Heart left ventricle (tissue), 16 donors: ENCODE results near the gene RREB1. TPM values are rescaled to one million over a fixed set of nuclear protein-coding genes. Genes with fewer than 3 reads are reported as not detected.

ENCODE experiments used
- ATAC-seq, 4 donors: fragments of 200-7000 bp; cut with Tn5 transposase; one replicate each; pipeline ENCODE4 v1.9.1; 2020 to 2022; ENCODE audit warnings: moderate library complexity in 4 of 4, mild to moderate bottlenecking in 3 of 4, moderate number of reproducible peaks in 1 of 4
- DNase-seq, 5 donors: peaks; one replicate each; pipeline ENCODE4 v3.0.0-alpha.2; 2020
- H3K27ac ChIP-seq, 12 donors: fragments of 200-600 bp; sonication (generic) in 4 of 12; one replicate each; pipeline versions ENCODE4 v1.5.0 to v1.8.0; 2016 to 2022; ENCODE audit warnings: mild to moderate bottlenecking in 2 of 12
- H3K27me3 ChIP-seq, 9 donors: fragments of 200-600 bp; sonication (generic) in 2 of 9; one replicate each; pipeline versions ENCODE4 v1.5.1 to v1.8.0; 2016 to 2022; ENCODE audit warnings: mild to moderate bottlenecking in 3 of 9
- H3K36me3 ChIP-seq, 9 donors: fragments of 200-600 bp; sonication (generic) in 2 of 9; one replicate each; pipeline versions ENCODE4 v1.5.0 to v1.8.0; 2018 to 2022; ENCODE audit warnings: mild to moderate bottlenecking in 2 of 9
- H3K4me1 ChIP-seq, 12 donors: fragments of 200-600 bp; sonication (generic) in 4 of 12; one replicate each; pipeline versions ENCODE4 v1.5.0 to v1.8.0; 2016 to 2022; ENCODE audit warnings: mild to moderate bottlenecking in 3 of 12
- H3K4me3 ChIP-seq, 12 donors: fragments of 200-600 bp; sonication (generic) in 4 of 12; one replicate each; pipeline versions ENCODE4 v1.5.0 to v1.8.0; 2017 to 2022; ENCODE audit warnings: mild to moderate bottlenecking in 9 of 12, moderate library complexity in 4 of 12
- H3K9me3 ChIP-seq, 12 donors: fragments of 200-600 bp; sonication (generic) in 4 of 12; one replicate each; pipeline versions ENCODE4 v1.5.0 to v1.8.0; 2016 to 2022; ENCODE audit warnings: mild to moderate bottlenecking in 1 of 12
- CTCF ChIP-seq, 12 donors: fragments of 200-600 bp; sonication (generic) in 4 of 12; IDR thresholded peaks; one replicate each; pipeline versions ENCODE4 v1.5.0 to v1.8.0; 2018 to 2022; ENCODE audit warnings: antibody characterized with exemption in 12 of 12, mild to moderate bottlenecking in 5 of 12
- POLR2A ChIP-seq, 2 donors: fragments of 450-650 bp; IDR thresholded peaks; one replicate each; pipeline ENCODE4 v1.6.1; 2017; ENCODE audit warnings: antibody characterized with exemption in 2 of 2, mild to moderate bottlenecking in 2 of 2, moderate library complexity in 2 of 2
- WGBS, 4 donors: extraction: QIAGEN DNeasy Blood & Tissue Kit in 2 of 4; methylation state at CpG; one replicate each; pipeline versions ENCODE4 v1.1.5 to v1.1.7; 2013 to 2018; 5-methylcytosine and 5-hydroxymethylcytosine counted together
- intact Hi-C, 10 donors: fragments of 100-400 bp; cut with DNase I; formaldehyde crosslinking; loops; one replicate each; pipeline versions ENCODE4 v1.11.1 to v1.14.2; 2022
- polyA plus RNA-seq, 2 donors: library from polyadenylated mRNA; stranded (reverse); fragments of 200-250 nt; gene quantifications; one replicate each; pipeline ENCODE4 v1.2.3, GENCODE V29; 2013
- total RNA-seq, 9 donors: library from RNA; depleted of rRNA in 2 of 9; stranded (reverse); fragments of >200 nt in 2 of 9; fragmentation: NEBNext Ultra II Directional in 3 of 9; extraction: Animal tissue kit (Norgen Biotek cat#: 25700) in 3 of 9; gene quantifications; one replicate each; pipeline versions ENCODE4 v1.1.0 to v1.2.4, GENCODE V29; 2016 to 2023
- donor health status: ischemic (EF 13 %, LVEDD 7.1; RV severe dilation, severe dysfunction).
- donor health status: healthy with polysubstance abuse.
- donor health status: DM: no; HTN: yes; CAD: no.
- donor health status: DM: no; HTN: no; CAD: no.
- donor health status: ischemic (EF 25% LVEDD 6.9; RV normal size, moderate dysfunction).
- donor health status: ischemic (EF 25% LVEDD 5.7; RV mildly dilated, moderate dysfunction).
- donor health status: healthy.
- donor health status: DM: yes; HTN: yes; CAD: no.
- donor health status: ischemic (EF 35%, LVEDD 5.7; RV mildly dilated, moderate dysfunction).
- donor health status: nonischemic (EF 11% LVEDD 7.7; RV severe dilation, severe dysfunction).
- donor health status: DM: yes; HTN: yes; CAD: no.
- donor health status: PGD.
- donor health status: ischemic (EF 29% LVEDD 5.4; RV normal size, mild dysfunction).
- donor health status: nonischemic (EF 23%, LVEDD 6.1; RV moderate dilation, normal function).

RREB1 gene
- total and polyA plus RNA-seq, 11 donors: 8.7 to 49.4 (median 35.7) TPM

- TF ChIP-seq CTCF (IDR thresholded peaks at IDR 0.05) (peak in 1 of 12 donors; percentile 23), POLR2A (IDR thresholded peaks at IDR 0.05) (no peak)
- ATAC-seq (peak in 2 of 4 donors; percentile 33 to 36), DNase-seq (no peak)
- H3K27ac ChIP-seq: peak overlapping the region in 2 of 12 donors; percentile 2 to 65
- no peaks in the 10 kb centered on the region for H3K27me3 ChIP-seq
- peaks cover 3 to 91% (median 61%) of the 10 kb centered on the region in 12 donors for H3K4me1 ChIP-seq
- intact Hi-C loops: no loop called here
- no peaks in the 10 kb centered on the region for H3K36me3 ChIP-seq
- 63 to 77% (median 69%) methylated on average over 6 of the region's 6 CpGs for WGBS, 4 donors
- H3K9me3 ChIP-seq: no peaks in the 10 kb centered on the region
- no peak overlapping the region for H3K4me3 ChIP-seq
These were observed 50.2 kb downstream of the RREB1 start for GRCh38 chr6:7157752-7158616.

DNA sequence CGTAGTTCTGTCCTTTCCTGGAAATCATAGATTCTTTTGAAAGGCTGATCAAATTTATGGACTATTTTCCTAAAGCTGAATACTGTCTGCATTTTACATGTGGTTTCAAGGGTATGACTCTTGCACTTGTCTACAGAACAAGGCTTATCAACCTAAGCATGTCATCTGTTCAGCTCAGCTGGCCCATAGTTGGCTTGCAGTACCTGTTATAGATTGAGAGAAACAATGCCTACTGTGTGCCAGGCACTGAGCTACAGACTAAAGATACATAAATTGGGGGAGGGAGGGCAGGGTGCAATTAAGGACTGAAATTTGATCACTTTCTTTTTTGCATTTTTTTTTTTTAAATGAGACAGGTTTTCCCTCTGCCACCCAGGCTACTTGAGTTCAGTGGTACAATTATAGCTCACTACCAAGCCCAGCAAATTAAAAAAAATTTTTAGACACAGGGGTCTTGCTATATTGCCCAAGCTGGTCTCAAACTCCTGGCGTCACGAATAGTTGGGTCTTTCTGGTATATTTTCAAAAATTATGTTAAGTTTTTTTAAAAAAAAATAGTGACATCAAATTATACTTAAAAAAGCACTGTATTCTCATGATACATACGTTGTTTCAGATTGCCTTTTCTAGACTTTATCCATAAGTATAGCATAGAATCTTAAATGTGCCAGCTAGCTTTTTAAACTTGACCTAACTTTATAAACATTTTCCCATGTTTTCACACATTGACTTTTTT lies 52.2 kb downstream of the RREB1 start:
- TF ChIP-seq CTCF (IDR thresholded peaks at IDR 0.05): no peak
- TF ChIP-seq POLR2A (IDR thresholded peaks at IDR 0.05): no peak
- Histone ChIP-seq H3K4me1 (peaks cover 4 to 96% (median 62%) of the 10 kb centered on the region in 12 donors), H3K36me3 (peaks cover 0 to 4% (median 0%) of the 10 kb centered on the region in 9 donors), H3K9me3 (no peaks in the 10 kb centered on the region), H3K27me3 (no peaks in the 10 kb centered on the region), H3K27ac (peak overlapping the region in 5 of 12 donors; percentile 5 to 35 (median 23)), H3K4me3 (no peak overlapping the region)
- intact Hi-C loops: no loop called here
- 84 to 86% (median 86%) methylated on average over 4 of the region's 4 CpGs for WGBS, 4 donors
- DNase-seq (no peak), ATAC-seq (peak in 3 of 4 donors; percentile 43 to 62 (median 47))

DNA sequence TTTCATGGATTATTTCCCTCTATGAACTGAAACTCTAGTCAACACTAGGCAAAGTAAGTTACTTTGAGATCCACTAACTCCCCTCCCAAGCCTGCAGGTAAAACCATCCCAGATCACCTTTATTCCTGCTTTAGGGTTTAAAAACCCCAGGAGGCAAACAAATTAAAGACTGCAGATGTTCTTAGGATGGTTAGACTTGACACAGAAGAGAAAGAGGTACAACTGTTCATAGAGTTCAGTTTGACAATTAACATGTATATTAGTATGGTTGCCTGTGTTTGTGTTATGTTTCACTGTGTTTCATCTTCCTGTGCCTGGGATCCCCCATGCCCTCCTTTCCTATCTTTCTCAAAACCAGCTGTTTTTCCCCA lies 53.5 kb downstream of the RREB1 start:
- Histone ChIP-seq H3K4me3 (no peak overlapping the region), H3K27me3 (no peaks in the 10 kb centered on the region), H3K36me3 (peaks cover 0 to 4% (median 0%) of the 10 kb centered on the region in 9 donors), H3K4me1 (peaks cover 5 to 96% (median 67%) of the 10 kb centered on the region in 12 donors), H3K9me3 (no peaks in the 10 kb centered on the region), H3K27ac (no peak overlapping the region)
- no peak for TF ChIP-seq CTCF (IDR thresholded peaks at IDR 0.05)
- TF ChIP-seq POLR2A (IDR thresholded peaks at IDR 0.05): no peak
- DNase-seq: no peak
- intact Hi-C loops: no loop called here
- ATAC-seq: no peak

GRCh38 chr6:7161845-7162244 lies 54.1 kb downstream of the RREB1 start:
- Histone ChIP-seq H3K27ac (no peak overlapping the region), H3K4me3 (no peak overlapping the region), H3K9me3 (no peaks in the 10 kb centered on the region), H3K27me3 (no peaks in the 10 kb centered on the region), H3K36me3 (peaks cover 0 to 4% (median 0%) of the 10 kb centered on the region in 9 donors), H3K4me1 (peaks cover 3 to 96% (median 65%) of the 10 kb centered on the region in 12 donors)
- TF ChIP-seq CTCF (IDR thresholded peaks at IDR 0.05) (no peak), POLR2A (IDR thresholded peaks at IDR 0.05) (no peak)
- ATAC-seq (no peak), DNase-seq (no peak)
- intact Hi-C loops: no loop called here
- 74 to 83% (median 77%) methylated on average over 4 of the region's 4 CpGs for WGBS, 4 donors
